HG02642 (cell line): ENCODE measurements around the gene DNAJC4.

Experiments used
- ATAC-seq: cut with Tn5 transposase; IDR thresholded peaks from one replicate; pipeline ENCODE4 v1.9.1; 2021; ENCODE audit warnings: mild to moderate bottlenecking; ENCODE audit not compliant: unreplicated experiment, poor library complexity

Gene DNAJC4, protein sequence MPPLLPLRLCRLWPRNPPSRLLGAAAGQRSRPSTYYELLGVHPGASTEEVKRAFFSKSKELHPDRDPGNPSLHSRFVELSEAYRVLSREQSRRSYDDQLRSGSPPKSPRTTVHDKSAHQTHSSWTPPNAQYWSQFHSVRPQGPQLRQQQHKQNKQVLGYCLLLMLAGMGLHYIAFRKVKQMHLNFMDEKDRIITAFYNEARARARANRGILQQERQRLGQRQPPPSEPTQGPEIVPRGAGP

DNA sequence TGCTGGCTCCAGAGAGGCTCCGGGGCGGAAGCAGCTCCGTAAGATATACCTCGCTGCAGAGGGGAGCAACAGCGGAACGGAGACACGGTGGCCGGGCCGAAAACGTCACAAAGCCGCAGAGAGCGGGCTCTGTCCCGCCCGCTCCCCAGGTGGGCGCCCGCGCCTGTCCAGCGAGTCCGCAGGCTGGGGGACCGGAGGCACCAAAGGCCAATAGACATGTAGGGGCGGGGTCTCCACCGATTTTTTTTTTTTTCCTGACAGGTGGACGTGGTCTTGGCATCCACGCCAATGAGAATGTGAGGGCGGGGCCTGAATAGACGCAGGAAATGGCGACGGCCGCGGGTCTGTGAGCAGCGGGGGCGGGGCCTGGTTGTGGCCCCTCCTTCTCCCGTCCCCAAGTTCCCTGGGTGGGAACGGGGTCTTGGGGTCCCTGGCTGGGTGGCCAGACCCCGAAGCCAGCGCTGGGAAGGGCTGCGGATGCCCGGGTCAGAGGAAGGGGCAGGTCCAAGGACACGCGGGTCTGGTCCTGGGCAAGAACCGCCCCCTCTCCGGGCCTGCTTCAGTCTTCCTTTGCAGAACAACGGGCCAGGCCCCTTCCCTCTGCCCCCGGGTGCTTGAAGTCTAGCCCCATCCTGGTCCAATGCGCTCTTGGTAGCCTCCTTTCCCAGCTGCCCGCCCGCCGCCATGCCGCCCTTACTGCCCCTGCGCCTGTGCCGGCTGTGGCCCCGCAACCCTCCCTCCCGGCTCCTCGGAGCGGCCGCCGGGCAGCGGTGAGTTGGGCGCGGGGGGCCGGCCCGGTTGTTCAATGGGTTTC, at the start of gene DNAJC4:
Gene DNAJC4 (plus strand): TSS at position 378 of the 814 bp plus-strand sequence. CDS start 307 bp downstream, at position 685.
- peak; percentile 53 for ATAC-seq

DNA sequence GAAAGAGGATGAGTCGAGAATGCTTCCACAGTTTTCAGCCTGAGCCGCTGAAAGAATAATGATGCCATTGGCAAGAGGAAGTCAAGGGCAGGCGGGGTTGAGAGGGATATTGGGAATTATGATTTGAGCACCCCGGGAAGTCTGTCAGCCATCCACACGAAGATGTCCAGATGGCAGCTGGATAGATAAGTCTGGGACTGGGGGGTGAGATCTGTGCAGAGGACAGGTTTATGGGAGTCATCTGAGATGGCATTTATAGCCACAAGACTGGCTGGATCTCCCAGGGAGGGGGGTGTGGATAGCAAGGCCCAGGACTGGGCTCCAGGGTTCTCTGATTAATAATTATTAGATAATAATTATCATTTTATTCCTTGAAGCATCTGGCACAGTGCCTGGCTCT, 49.5 kb upstream of the DNAJC4 start:
- no peak for ATAC-seq

DNA sequence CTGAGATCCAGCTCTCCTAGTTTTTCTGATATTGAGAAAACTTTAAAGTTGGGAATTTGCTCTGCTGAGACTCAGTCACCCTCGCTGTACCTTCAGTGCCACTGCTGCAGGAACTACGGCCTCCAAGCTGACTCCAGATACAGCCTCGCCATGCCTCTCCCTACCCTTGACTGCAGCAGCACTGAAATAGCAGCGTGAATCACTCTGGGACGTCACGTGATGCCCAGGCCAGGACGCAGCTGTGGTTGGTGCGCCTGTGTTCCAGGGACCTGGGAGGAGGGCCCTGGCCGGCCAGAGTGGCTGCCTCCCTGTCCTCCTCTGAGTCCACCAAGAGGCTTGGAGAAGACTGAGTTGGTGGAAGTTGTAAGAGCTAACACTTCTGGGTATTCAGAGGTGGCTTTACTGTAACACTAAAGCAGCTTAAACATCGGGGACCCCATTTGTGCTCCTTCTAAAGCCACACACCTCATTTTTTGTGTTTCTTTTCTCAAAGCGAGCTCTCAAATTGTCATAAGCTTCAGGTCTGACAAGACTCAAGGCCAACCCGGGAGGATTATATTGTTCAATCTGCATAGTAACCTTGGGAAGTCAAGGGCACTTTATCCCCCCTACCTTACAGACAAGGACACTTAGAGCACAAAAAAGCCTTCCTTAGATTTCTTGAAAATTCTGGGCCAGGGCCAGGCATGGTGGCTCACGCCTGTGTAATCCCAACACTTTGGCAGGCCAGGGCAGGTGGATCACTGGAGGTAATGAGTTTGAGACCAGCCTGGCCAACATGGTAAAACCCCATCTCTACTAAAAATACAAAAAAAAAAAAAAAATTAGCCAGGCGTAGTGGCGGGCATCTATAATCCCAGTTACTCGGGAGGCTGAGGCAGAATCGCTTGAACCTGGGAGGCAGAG, 48.6 kb upstream of the DNAJC4 start:
- ATAC-seq: no peak

DNA sequence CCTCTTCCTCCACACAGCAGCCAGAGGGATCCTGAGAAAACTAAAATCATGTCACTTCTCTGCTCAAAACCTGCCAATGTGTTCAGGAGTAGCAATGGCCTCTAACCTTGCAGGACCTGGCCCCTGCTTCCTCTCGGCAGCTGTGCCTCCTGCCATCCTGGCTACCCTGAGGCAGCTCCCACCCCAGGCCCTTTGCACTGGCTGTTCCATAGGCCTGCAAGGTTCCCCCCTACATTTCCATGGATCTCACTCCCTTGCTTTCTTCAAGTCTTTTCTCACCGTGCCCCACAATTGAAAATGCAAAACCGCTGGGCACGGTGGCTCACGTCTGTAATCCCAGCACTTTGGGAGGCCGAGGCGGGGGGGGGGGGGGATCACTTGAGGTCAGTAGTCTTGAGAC, 46.5 kb upstream of the DNAJC4 start:
- ATAC-seq: no peak

DNA sequence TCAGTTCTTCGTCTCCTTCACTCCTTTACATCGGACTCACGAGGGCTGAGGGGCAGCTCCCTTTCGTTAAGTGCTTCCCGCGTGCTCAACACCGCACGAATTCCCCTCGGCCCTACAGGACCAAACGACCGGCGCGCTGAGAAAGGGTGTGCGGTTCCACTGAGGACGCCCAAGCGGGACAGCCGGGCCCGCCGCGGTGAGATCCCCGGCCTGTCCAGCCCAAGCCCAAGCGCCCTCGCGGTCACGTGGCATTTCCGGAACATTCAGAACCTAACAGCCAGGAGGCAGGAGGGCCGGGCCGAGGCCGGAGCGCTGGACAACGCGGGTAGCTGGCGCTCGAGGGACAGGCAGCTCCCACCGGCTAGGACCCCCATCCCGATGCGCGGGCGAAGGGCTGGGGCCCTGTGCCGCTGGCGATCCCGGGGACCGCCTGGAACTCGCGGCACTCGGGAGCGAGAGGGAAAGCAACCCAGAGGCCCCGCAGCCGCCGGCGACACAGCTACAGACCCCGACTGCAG, 45.1 kb upstream of the DNAJC4 start:
- peak; percentile 25 for ATAC-seq

DNA sequence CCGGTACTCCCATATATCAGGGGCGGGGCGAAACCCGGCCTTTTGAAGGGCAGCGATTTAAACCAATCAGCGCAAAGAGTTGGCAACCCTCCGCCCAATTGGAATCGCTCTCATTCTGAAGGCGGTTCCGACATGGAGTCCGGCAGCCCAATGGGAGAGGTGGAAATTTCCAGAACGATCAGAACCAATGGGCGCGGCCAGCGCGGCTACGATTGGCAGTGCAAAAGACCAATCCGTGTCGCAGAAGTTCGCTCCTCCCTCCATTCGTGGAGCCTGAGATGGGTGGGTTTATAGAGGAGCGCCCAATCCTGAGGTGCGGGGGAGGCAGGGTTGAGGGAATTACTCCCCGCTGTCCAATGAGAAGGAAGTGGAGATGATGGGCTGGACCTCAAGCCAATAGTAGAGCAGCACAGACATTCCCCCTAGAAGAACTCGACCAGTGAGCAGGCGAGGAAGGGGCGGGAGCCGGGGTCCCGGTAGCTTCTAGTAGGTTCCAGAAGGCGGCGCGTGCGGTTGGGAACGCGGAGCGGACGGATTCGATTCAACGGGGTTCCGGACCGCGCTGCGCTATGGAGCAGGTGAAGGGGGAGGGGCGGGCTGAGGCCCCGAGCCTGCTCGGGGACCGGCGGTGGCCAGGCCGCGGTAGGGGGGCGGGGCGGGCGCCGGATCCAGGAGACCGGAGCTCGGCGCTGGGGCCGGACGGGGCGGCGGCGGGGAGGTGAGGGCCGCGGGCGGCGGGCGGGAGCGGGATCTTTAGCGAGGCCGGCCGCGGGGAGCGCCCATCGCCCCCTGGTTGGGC, 44.5 kb upstream of the DNAJC4 start, which contains the start of gene STIP1:
Gene STIP1 (plus strand): TSS at position 479 of the 799 bp plus-strand sequence. CDS start 91 bp downstream, at position 570.
- peak; percentile 87 for ATAC-seq

DNA sequence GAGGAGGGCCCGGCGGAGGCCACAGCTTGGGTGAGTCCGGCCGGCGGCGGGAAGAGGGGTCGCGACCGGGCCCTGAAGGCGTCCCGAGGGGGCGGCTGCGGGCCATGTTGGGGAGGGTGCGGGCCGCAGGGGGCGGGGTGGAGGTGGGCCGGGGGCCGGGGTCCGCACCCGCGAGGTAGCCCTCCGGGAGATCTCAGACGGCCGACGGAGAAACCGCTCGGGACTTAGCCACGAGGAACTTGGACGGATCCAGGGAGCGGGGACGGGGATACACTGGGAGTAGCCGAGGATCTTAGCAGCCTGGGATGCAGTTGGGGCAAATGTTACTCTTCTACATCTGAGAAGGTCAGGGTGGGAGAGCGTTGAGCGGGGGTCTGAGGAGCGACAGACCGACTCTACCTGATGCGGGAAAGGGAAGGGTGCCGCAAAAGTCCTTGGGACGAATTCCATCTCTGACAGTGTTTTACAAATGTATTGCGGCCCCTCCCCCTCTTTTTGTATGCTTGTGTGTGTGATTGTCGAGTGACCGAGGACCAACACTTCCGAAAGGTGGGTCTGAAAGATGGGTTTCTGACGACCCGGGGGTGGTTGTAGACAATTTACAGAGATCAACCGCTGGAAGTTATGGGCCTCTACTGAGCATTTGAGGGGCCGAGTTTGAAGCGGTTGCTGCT, 43.7 kb upstream of the DNAJC4 start:
- ATAC-seq: peak; percentile 2

DNA sequence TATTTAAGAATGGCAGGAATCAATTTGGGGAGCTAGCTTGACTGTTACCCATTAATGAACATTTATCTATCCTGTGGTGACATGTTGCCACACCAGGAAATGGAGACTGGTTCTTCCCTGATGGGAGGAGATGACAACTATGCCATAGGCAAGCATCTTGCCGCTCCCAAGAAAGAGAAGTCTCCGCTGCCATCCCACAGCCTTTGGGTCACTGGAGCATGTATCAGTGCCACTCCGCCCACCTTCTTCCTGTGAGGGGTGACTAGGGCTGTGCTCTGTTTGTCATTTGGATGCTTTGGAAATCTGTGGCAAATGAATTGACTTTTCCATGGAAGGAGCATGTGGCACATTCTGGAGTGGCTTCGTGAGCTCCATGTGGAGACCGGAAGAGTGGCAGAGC, 37.9 kb upstream of the DNAJC4 start:
- ATAC-seq: no peak

DNA sequence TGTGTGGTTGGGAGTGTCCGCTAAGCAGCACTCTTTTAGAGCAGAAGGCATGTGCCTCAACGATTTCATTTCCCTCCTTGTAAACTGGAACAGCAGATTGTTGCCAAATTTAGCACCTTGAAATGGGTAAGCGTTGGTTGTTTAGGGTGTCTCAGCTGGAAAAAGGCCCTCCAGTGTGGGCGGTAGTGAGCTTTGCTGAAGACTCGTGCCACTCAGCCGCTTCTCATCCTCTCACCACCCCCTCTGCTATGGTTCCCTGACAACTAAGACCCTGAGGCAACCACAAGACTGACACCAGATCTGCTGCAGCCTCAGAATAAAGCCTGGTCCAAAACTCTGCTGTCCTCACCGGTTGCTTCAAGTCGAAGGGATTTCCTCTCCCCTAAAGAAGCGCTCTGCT, 33.7 kb upstream of the DNAJC4 start:
- ATAC-seq: no peak

DNA sequence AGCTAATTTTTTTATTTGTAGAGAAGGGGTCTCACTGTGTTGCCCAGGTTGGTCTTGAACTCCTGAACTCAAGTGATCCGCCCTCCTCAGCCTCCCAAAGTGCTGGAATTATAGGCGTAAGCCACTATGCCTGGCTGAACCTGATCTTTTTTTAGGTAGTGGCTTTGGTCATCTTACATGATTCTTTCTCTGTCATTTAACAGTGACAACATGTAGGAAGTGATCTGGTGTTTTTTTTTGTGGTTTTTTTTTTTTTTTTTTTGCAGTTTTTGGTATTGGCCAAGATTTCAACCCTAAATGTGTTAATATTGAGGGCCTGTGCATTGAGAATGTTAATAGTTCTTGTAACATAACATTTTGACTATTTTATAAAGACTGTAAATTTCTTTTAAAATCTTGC, 31.8 kb upstream of the DNAJC4 start:
- ATAC-seq: no peak

DNA sequence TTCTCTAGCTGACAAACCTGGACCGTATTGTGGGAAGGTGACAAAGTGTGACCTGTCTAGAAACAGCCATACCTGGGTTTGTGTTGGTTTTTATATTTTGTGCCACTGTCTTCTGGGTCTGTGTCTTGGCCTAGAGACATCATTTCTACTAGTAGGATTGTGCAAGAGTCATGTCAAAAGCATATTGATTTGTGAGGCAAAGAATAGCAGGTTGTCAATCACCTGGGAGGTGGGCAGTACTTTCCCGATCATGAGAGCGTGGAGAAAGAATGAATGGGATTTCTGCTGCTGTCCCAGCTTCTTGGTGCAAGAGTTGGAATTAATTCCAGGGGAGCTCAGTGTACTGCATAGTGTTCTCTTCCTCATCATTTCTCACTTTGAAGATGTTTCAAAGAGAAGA, 28.8 kb upstream of the DNAJC4 start:
- no peak for ATAC-seq

DNA sequence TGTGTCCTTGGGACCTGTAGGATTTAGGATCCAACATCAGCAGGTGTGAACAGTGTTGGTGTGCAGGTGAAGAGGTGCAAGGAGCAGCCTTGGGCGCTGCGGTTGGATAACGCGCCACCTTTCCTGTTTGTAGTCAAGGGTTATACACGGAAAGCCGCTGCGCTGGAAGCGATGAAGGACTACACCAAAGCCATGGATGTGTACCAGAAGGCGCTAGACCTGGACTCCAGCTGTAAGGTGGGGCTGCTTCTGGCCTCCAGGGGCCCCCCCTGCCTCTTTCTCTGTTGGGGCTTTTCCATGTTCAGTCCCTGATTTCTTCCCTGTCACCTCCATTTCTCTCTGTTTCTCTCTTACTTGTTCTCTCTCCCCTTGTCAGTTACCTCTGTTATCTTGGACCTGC, 27.4 kb upstream of the DNAJC4 start:
- no peak for ATAC-seq

DNA sequence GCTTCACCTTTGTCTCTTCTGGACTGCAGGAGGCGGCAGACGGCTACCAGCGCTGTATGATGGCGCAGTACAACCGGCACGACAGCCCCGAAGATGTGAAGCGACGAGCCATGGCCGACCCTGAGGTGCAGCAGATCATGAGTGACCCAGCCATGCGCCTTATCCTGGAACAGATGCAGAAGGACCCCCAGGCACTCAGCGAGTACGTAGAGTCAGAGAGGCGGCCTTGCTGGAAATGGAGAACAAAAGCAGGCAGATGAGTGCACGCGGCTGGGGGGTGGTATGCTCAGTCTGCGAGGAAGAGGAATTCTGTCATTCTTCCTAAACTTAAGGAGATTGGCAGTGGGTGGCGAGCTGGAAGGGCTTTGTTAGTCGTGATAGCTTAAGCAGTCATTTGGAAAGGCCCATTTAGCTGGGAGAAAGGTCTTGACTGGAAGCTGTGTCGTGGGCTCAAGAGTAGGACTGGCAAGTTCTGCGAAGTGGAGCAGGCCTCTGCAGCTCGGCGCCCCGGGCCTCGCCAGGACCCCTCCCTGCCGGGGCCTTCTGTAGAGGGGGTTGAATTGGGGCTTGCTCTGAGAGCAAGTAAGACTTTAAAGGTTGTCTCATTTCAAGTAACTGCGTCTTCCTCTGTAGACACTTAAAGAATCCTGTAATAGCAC, 26.8 kb upstream of the DNAJC4 start:
- no peak for ATAC-seq

DNA sequence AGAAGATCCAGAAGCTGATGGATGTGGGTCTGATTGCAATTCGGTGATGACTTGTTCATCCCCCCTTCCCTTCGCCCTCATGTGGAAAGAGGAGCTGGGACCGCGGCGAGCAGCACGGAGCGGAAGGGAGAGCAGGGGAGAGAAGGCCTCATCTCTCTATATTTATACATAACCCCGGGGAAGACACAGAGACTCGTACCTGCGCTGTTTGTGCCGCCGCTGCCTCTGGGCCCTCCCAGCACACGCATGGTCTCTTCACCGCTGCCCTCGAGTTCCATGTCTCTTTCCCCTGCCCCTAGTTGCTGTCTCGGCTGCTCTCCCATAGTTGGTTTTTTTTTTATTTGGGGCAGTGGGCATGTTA, 26.3 kb upstream of the DNAJC4 start:
- no peak for ATAC-seq

DNA sequence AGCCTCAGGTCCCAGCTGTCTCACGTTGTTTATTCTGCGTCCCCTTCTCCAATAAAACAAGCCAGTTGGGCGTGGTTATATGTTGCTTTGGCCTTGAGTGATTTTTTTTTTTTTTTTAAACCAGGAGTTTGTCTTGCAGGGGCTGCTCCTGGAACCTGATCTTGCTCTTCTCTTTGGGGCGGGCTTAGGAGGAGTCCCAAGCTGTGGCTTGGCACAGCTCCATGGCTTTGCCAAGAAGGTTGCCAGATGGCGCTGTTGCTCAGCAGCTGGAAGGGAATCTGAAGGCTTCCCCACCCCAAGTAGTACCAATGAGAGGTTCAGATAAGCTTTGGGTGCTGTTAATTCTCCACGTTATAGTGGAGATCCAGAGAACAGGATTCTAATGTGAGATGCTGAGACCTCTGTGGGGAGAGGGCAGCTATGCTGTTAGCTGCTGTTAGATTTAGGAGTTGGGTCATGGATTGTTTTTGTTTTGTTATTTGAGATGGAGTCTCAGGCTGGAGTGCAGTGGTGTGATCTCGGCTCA, 25.8 kb upstream of the DNAJC4 start:
- ATAC-seq: no peak

DNA sequence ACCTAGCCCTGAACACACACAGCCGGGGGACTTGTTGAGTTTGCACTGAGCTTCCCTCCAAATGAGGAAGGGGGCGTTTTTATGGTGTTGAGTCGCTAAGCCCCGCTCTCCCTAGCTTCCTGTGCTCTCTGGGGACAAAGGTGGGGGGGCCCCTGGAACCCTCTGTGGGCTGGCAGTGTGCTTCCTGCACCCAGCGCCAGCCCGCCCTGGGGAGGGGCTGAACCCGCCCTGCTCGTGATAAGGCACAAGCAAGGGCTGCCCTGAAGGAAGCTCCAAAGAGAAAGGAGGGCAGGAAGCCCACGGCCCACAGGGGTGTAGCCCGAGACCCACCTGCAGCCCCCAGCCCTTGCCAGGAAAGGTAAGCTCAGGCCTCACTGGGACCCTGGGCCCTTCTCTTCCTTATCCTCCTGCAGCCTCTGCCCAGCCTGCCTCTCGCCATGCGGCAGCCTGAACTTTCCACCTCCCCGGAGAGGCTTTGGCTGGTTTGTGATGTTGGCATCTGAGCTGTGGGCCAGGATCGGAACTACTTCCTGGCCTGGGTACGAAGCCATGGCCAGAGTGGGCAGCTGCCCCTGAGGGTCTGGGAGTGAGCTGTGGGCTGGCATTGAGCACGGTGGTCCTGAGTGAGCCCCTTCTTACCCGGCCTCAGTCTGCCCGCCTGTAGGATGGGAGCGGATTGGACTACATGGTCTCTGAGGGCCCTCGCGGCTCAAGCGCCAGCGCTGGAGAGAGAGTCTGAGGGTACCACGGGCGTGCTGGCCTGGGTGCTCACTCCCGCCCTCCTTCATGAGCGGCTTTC, 23.7 kb upstream of the DNAJC4 start, which contains the start of gene FERMT3:
Gene FERMT3 (plus strand): TSS at position 265 of the 799 bp plus-strand sequence. CDS start 644 bp downstream, outside the sequence.
- peak; percentile 44 for ATAC-seq

DNA sequence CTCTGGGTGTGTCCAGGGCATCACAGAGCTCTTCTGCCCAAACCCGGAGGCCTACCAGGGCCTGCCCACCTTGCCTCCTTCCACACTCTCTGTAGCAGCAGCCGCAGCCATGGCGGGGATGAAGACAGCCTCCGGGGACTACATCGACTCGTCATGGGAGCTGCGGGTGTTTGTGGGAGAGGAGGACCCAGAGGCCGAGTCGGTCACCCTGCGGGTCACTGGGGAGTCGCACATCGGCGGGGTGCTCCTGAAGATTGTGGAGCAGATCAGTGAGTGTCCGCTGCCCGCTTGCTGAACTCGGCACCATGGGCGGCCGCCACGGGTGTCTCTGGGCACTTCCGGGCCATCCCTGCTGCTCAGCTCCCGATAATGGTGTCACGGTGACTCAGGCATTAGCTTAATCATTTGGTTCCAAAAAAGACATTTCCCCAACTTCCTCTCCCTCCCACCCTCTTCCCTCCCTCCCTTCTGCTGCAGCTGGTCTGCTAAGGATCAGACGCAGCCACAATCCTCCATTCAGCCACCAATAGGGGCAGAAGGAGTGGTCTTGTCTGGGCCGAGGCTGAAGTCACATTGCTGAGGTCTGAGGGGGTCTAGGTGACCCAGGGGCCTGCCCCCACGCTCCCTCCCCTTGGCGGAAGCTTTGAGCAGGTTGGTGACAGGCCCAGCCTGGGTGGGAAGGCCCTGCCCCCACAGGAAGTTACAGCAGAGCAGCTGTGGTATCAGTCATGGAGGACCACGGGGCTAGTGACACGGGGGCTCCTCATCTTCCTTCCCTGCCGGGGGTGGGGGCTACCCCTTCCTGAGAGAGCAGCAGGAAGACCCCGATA, 22.9 kb upstream of the DNAJC4 start:
- peak; percentile 52 for ATAC-seq
